SK-N-DZ (cell line): ENCODE results near the gene OLIG2. TPM values are rescaled to one million over a fixed set of nuclear protein-coding genes. Genes with fewer than 3 reads are reported as not detected.

Source experiments
- DNase-seq: peaks from one replicate; pipeline ENCODE4 v3.0.0-alpha.2; 2015; ENCODE audit warnings: low spot score
- polyA plus RNA-seq, 2 experiments: library from polyadenylated mRNA; depleted of rRNA; stranded (reverse); fragments of >200 nt; gene quantifications; 2 replicates each; pipeline ENCODE4 v1.2.3, GENCODE V29; 2014

Gene OLIG2
- not detected in 2 replicates for polyA plus RNA-seq (2014; cell fraction: cytosol; rRNA removed)
- not detected in 2 replicates for polyA plus RNA-seq (2014; cell fraction: nucleus; rRNA removed)

GRCh38 chr21:33025489-33026442 is at the start of gene OLIG2:
TSS of gene OLIG2 (plus strand) at chr21:33025935. CDS start at chr21:33026863, 928 bp downstream.
- DNase-seq, result peak; percentile 37

GRCh38 chr21:32976791-32977190 is 48.9 kb upstream of the OLIG2 start:
- no peak for DNase-seq

DNA sequence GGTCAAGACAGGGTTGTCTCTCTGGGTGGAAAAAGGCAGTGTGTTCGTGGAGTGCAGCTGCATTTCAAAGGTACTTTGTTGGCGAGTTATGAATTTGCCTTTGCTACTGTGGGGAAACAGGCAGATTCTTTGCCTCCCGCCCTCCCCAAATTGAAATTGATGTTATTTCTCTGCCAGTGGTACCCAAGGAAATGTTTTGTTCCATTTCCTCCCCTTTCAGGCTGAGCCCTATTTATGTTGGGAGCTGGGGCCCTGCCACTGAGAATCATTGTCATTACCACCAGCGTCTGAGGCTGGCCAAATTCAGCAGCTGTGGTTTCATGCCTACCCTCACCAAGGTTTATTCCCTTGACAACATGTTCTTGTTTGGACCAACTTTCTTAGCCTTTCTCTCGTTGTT is 48.5 kb upstream of the OLIG2 start:
- DNase-seq, result no peak

DNA sequence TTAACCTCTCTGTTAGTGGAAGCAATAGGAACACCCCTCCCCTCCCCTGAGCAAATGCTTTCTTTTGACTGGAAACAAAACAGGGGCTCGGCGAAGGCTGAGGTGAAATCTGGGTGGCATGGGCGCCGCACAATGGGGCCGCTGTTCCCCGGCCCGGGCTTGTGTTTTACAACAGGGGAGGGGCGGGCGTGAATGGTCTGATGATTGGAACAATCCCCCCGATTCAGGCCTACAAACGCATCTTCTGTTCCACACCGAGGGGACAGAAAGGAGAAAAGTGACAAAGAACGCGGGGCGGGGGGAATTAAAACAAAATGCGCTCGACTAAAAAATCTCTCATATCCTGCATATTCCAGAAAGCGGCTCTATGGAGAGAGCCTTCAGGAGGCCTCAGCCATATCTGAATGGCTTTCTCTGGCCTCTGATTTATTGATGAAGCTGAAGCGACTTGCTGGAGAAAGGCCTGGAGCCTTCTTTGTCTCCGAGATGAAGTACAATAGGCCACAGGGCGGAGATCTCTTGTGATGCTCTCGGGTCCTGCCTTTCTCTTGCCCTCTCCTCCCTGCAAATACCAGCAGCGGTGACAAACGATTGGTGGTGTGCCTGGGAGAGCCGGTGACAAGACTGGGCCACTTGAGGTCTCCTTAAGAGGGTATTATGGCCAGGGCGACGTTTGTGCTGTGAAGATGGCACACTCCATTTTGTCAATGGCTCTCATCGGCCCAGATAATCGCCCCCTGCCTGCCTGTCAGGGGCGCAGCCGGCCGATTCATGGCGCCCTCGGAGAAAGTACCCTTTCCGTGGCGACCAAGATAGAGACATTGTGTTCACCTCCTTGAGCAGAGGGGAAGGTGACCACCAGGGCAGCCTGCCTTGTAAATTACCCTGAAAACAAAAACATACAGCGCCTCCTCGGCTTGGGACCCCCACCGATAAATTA is 47.1 kb upstream of the OLIG2 start:
- DNase-seq, result no peak

DNA sequence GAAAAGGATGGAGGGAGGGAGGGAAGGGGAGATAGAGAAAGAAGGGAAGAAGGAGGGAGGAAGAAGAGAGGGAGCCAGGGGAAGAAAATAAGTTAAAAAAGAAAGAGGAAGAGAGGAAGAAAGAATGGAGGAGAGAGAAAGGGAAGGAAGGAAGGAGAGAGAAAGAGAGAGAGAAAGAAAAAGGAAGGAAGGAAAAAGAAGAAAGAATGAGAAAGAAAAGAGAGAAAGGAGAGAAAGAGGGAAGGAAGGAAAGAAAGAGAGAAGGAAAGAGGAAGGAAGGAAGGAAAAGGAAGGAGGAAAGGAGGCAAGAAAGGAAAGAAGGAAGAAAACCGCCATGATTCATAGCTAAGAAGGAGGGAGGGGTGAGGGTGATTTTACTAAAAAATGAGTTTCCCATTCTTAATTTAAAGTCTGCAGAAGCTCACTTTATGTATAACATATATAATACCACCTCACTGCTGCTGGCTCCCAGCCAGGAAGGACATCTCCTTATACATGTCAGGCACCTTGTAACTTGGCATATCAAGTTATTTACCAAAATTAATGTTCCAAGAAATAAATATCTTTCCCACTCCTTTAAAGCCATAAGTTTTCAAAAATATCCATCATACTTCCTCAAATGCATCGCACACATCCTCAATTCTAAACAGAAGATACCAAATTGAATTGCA is 46.0 kb upstream of the OLIG2 start:
- no peak for DNase-seq

- DNase-seq, result no peak
These were observed 44.6 kb upstream of the OLIG2 start for GRCh38 chr21:32981096-32981495.

DNA sequence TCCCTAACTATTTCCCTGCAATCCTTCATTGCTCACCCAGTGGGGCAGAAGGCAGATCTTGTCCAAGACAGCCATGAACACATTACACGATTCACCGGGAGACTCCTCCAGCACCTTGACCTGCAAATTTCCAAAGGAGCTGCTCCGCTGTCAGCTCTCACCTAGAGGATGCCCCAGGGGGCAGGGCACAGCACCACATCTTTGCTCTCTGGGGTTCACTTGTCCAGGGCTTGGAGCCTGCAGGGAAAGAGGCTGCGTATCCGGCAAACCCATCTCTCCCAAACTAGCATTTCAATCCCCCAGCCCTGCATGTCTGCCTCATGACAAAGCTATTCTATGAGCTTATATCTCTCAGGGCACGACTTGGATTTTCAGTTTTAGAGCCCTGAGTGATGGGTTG is 35.1 kb upstream of the OLIG2 start:
- DNase-seq, result no peak

DNA sequence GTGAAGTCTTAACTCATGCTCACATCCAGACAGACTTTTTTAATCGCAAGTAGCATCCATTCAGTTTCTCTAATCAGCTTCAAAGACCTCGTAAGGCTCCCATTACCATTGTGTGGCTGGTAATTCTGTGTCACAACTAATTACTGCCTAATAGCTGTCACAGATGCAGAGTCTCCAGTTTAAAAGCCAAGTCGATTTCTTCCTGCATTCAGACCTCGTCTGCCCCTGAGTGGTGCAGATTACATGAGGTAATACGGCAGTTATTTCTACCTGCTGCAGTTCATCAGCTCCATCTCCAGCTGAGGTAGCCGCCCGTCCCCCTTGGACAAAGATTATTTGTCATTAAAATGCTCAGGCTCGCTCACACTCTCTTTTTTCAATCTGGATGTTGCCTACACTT is 34.4 kb upstream of the OLIG2 start:
- DNase-seq, result no peak

DNA sequence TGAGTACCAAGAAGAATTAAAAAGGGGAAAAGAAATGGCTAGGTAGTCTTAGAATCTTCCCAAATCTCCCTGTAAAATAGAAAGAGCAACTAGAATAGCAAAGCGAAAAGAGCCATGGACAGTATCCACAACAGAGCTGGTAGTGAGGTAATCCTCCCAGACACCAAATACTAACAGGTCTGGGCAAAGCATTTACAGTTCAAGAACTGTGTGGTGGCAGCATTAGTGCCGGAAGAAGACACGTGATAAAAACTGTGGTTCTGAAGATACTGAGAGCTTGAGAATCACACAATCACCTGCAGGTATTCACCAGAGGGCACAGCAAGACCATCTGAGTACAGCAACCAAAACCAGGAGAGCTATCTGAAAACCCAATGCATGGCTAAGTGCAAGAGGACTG is 31.8 kb upstream of the OLIG2 start:
- DNase-seq, result no peak

GRCh38 chr21:32994305-32994704 is 31.4 kb upstream of the OLIG2 start:
- DNase-seq, result no peak

- DNase-seq, result no peak
These were observed 18.0 kb upstream of the OLIG2 start for GRCh38 chr21:33007747-33008146.

- DNase-seq, result no peak
These were observed 17.2 kb upstream of the OLIG2 start for GRCh38 chr21:33008333-33009051.

- DNase-seq, result no peak
These were observed 14.8 kb upstream of the OLIG2 start for GRCh38 chr21:33010931-33011330.

DNA sequence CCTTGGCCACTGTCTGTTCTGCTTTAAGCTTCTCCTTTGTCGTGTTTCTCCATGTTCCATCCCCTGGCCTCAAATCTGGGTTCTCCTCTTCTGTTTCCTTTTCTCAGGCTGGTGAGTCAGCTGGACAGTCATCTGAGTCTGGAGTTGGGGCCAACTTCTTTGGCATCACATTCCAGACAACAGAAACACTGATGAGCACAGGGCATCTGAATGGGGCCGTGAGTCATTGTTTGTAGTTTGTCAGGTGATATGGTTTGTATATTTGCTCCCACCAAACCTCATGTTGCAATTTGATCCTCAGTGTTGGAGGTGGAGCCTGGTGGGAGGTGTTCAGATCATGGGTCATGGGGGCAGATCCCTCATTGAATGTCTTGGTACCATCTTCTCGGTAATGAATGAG is 14.3 kb upstream of the OLIG2 start:
- DNase-seq, result no peak

GRCh38 chr21:33013626-33014025 is 12.1 kb upstream of the OLIG2 start:
- DNase-seq, result no peak

DNA sequence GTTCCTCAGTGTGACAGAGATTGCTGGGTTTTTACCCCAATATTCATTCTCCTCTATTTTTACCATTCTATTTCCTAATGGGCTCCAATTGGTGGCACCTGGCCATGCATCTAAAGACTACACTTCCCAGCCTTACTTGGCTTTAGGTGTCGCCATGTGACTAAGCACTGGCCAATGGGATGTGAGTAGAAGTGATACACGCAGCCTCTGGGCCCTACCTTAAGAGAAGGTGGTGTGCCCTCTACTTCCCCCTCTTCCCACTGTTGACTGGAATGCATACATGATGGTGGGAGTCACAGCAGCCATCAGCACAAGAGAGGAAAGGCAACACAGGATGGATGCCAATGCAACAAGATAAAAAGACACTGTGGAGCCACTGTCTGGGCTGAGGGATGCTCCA is 11.4 kb upstream of the OLIG2 start:
- DNase-seq, result no peak

DNA sequence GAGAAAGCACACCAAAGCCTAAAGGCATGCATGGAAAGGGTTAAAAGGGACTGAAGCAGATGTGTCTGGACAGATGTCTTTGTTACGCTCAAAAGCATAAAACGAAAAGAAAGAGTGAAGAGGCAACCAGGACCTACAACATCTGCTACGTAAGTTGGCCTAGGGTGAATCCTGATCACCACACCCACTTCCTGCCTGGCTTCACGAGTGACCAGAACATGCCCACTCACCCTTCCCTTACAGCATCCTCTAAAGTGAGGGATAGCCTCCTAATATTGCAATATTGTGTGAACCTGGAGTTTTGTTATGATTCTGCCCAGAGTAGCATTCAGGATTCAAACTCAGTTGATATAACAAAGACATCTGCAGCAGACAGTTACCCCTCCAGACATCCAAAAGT is 10.6 kb upstream of the OLIG2 start:
- no peak for DNase-seq

DNA sequence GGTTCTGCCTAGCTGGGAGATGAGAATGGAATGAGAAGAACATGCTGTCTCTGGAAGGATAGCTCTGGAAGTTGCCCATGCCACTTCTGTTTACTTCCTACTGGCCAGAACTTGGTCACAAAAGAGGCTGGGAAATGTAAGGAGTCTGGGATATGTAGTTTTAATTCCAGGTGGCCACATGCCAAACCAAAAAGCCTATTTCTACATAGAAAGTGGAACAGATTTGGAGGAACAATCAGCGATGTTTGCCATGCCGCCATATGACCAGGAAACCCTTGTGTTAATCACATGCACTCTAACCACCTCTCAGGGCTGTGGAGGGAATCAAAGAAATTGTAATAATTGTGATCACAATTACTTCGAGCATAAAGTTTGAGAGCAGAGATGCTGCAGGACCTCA is 10.0 kb upstream of the OLIG2 start:
- DNase-seq, result no peak

DNA sequence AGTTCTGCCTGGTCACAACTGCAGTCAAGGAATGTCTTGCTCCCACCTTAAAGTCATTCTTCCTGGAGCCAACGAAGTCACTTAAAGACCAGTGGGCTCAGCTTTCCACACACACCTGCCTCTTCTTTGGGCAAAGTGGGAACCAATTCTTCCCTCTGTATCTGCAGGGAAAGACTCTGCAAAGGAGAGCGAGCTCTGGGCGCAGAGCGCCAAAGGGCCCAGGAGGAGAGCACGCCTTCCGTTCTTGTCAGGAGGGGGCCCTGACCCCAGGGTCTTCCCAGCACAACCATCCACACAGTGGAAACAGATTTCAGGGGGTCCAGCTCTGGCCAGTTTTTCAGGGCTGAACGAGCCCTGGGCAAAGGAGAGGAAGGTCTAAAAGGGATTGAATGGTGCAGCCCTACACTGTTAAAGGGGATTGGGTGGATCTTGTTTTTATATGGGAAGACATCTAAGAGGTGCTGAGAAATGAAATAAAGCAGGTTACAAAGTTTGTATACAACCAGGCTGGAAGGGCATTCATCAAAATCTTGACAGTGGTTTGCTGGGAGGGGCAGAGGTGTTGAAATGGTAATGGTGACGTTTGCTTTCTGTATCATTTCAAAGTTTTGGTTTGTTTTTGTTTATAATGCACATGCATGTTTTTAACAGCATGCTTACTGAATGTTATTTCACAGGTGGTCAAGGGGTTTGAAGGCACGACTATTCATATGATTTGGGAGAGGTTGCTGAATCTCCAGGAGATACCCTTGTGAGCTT is 6.8 kb upstream of the OLIG2 start:
- no peak for DNase-seq

DNA sequence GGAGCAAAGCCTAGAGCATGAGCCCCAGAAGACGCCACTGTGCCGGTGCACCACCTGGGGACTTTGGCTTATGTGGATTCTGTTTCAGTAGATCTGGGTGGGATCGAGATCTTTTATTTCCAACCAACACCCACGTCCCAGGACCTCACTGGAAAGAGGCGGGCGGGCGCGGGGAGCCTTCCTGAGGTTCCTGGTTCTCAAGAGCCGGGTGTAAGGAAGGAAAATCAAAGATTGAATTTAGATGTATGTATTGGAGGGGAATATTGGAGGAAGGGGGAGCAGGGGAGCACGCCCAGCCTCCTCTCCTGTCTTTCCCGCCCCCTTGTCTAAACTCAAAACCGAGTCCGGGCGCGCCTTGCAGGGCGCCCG is 6.2 kb upstream of the OLIG2 start:
- no peak for DNase-seq
